CD4-positive, alpha-beta T cell treated with Interleukin-15 for 4 hours (primary cell): ENCODE measurements around the gene ABCF3.
"Not testable (repeated sequence)": the region's sequence is repeated elsewhere in the genome, so short reads cannot be mapped to it uniquely, and the experiment has no call there.

ENCODE experiments used
- DNase-seq: peaks from one replicate; pipeline ENCODE4 v3.0.0-alpha.2; 2020; ENCODE audit warnings: low spot score

Gene ABCF3

GRCh38 chr3:184186184-184186901, at the start of gene ABCF3:
TSS of gene ABCF3 (plus strand) at chr3:184186199. CDS start at chr3:184186208, 9 bp downstream.
- no peak for DNase-seq

GRCh38 chr3:184140436-184140835, 45.6 kb upstream of the ABCF3 start:
- DNase-seq: no peak

- DNase-seq: no peak
These were observed 43.8 kb upstream of the ABCF3 start for GRCh38 chr3:184142199-184142598.

GRCh38 chr3:184143327-184143726, 42.7 kb upstream of the ABCF3 start:
- DNase-seq: no peak

- no peak for DNase-seq
These were observed 41.5 kb upstream of the ABCF3 start for GRCh38 chr3:184144505-184144904.

- peak; percentile 35 for DNase-seq
These were observed 40.9 kb upstream of the ABCF3 start for GRCh38 chr3:184145111-184145524.

- no peak for DNase-seq
These were observed 40.2 kb upstream of the ABCF3 start for GRCh38 chr3:184145751-184146270.

- no peak for DNase-seq
These were observed 37.9 kb upstream of the ABCF3 start for GRCh38 chr3:184148076-184148475.

- no peak for DNase-seq
These were observed 36.9 kb upstream of the ABCF3 start for GRCh38 chr3:184149123-184149522.

GRCh38 chr3:184149770-184150169, 36.2 kb upstream of the ABCF3 start:
- not testable (repeated sequence) for DNase-seq

GRCh38 chr3:184154885-184155643, 30.9 kb upstream of the ABCF3 start, which contains the start of gene DVL3:
TSS of gene DVL3 (plus strand) at chr3:184155377. CDS start at chr3:184155636, 259 bp downstream.
- peak; percentile 32 for DNase-seq

- DNase-seq: peak; percentile 30
These were observed 30.1 kb upstream of the ABCF3 start for GRCh38 chr3:184155644-184156521.

- no peak for DNase-seq
These were observed 29.5 kb upstream of the ABCF3 start for GRCh38 chr3:184156522-184156955.

GRCh38 chr3:184157206-184157605, 28.8 kb upstream of the ABCF3 start:
- DNase-seq: no peak

GRCh38 chr3:184158404-184158803, 27.6 kb upstream of the ABCF3 start:
- no peak for DNase-seq

GRCh38 chr3:184160456-184160855, 25.5 kb upstream of the ABCF3 start:
- DNase-seq: no peak

GRCh38 chr3:184162571-184163070, 23.4 kb upstream of the ABCF3 start:
- not testable (repeated sequence) for DNase-seq

GRCh38 chr3:184164648-184165330, 21.2 kb upstream of the ABCF3 start:
- DNase-seq: no peak

- DNase-seq: no peak
These were observed 20.5 kb upstream of the ABCF3 start for GRCh38 chr3:184165543-184165942.

- no peak for DNase-seq
These were observed 19.3 kb upstream of the ABCF3 start for GRCh38 chr3:184166671-184167070.

GRCh38 chr3:184167786-184168185, 18.2 kb upstream of the ABCF3 start:
- DNase-seq: no peak
